Measurements from ENCODE around the gene FAM228A.

The FAM228A gene

DNA sequence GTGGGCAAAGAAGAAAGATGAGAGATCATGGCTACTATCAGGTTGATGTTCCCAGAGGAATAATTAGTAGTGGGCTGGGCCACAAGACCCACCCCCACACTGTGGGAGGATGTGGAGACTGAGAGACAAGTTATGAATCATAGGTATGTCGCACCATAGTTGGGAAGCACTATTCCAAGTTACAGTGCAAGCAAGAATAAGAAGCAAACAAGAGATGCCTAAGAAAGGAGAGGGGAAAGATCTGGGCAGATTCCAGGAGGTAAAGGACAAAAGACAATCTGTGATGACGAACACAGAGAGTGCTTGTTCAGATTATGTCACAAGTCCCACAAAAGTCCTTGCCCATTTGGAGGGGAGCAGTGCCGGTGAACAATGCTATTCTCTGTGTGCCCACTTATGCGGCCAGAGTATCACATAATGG, 56.6 kb downstream of the FAM228A start:
- DNase-seq, result no peak

- DNase-seq, result no peak
Observed at GRCh38 chr2:24233321-24233720, 58.5 kb downstream of the FAM228A start.

- no peak for DNase-seq
Observed at GRCh38 chr2:24237313-24237712, 62.5 kb downstream of the FAM228A start.

- no peak for DNase-seq
Observed at GRCh38 chr2:24238158-24238557, 63.3 kb downstream of the FAM228A start.

- DNase-seq, result no peak
Observed at GRCh38 chr2:24239553-24239952, 64.7 kb downstream of the FAM228A start.

All from retina (tissue), 1 donor.